Chondrocyte (in vitro differentiated cells): ENCODE results near the gene SRM. TPM values are rescaled to one million over a fixed set of nuclear protein-coding genes. Genes with fewer than 3 reads are reported as not detected.
"Not testable (repeated sequence)": the region's sequence is repeated elsewhere in the genome, so short reads cannot be mapped to it uniquely, and the experiment has no call there.

Source experiments
- DNase-seq: peaks from one replicate; pipeline ENCODE4 v3.0.0; 2021; ENCODE audit warnings: mixed read lengths, low spot score
- H3K27ac Mint-ChIP-seq: one replicate; pipeline ENCODE4 v1.8.0; 2021; ENCODE audit warnings: mild to moderate bottlenecking, moderate library complexity, mixed read lengths; ENCODE audit not compliant: unreplicated experiment
- H3K27me3 Mint-ChIP-seq: 2 replicates; pipeline ENCODE4 v1.8.0; 2021; ENCODE audit warnings: low read depth, mixed read lengths
- H3K36me3 Mint-ChIP-seq: 2 replicates; pipeline ENCODE4 v1.8.0; 2021; ENCODE audit warnings: low read depth, mixed read lengths
- H3K4me1 Mint-ChIP-seq: 2 replicates; pipeline ENCODE4 v1.8.0; 2021; ENCODE audit warnings: low read depth, mild to moderate bottlenecking, mixed read lengths
- H3K4me3 Mint-ChIP-seq: one replicate; pipeline ENCODE4 v1.8.0; 2021; ENCODE audit warnings: mild to moderate bottlenecking, moderate library complexity, mixed read lengths; ENCODE audit not compliant: unreplicated experiment
- H3K9me3 Mint-ChIP-seq: 2 replicates; pipeline ENCODE4 v1.8.0; 2021; ENCODE audit warnings: low read depth, mixed read lengths
- total RNA-seq: library from RNA; stranded (reverse); gene quantifications from 3 replicates; pipeline ENCODE4 v1.2.1, GENCODE V29; 2021
- TF ChIP-seq, protein P1 (sequence below): fragments of 200-600 bp; sonication (generic); IDR thresholded peaks from 2 replicates; pipeline ENCODE4 v1.5.0; 2021; ENCODE audit warnings: antibody characterized with exemption, mild to moderate bottlenecking, moderate library complexity

The SRM gene
- total RNA-seq, 1 donor from 2014 or later = 141 TPM

DNA sequence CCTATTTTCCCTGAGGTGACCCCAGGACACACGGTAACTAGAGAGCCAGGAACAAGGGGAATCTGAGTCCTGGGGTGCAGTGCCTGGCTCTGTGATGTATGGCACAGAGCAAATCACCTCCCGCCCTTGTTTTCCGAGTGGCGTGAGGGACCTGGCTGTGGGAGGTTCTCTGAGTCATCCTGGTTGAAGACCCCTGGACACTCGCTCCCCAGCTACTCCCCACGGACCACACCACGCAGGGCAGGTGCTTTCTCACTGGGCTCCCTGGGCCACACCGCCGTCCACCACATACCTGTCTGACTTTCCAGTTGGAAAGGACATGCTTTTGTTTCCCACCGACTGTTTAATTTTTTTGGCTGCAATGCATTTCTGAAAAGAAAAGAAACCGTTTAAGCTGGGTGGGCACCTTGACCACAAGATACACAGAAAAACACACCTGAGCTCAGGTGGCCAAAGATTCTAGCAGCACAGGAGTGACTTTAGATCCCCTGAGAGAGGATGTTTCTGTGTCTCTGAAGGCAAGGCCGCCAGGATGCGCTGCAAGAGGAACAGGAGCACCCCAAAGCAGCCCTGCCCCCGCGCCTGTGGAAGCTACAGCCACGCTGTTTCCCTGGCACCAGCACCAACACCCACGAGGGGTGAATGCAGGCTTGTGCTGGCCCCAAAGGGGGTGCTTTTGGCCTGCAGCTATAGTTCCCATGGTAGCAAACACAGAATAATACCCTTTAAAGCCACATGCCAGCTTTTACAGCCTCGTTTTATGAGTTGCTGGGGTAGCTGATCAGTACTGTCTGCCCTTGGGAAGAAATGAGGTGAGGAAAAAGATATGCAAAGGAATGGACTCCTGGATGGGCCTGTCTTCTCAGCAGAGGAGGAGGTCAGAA is 8.1 kb upstream of the SRM start:
- TF ChIP-seq, protein P1, sequence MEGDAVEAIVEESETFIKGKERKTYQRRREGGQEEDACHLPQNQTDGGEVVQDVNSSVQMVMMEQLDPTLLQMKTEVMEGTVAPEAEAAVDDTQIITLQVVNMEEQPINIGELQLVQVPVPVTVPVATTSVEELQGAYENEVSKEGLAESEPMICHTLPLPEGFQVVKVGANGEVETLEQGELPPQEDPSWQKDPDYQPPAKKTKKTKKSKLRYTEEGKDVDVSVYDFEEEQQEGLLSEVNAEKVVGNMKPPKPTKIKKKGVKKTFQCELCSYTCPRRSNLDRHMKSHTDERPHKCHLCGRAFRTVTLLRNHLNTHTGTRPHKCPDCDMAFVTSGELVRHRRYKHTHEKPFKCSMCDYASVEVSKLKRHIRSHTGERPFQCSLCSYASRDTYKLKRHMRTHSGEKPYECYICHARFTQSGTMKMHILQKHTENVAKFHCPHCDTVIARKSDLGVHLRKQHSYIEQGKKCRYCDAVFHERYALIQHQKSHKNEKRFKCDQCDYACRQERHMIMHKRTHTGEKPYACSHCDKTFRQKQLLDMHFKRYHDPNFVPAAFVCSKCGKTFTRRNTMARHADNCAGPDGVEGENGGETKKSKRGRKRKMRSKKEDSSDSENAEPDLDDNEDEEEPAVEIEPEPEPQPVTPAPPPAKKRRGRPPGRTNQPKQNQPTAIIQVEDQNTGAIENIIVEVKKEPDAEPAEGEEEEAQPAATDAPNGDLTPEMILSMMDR = no peak
- H3K27ac Mint-ChIP-seq = no peak overlapping the region
- no peaks in the 10 kb centered on the region for H3K4me1 Mint-ChIP-seq
- peak; percentile 70 for DNase-seq
- no peaks in the 10 kb centered on the region for H3K9me3 Mint-ChIP-seq
- no peaks in the 10 kb centered on the region for H3K27me3 Mint-ChIP-seq
- peaks cover 46% of the 10 kb centered on the region for H3K36me3 Mint-ChIP-seq
- H3K4me3 Mint-ChIP-seq = no peak overlapping the region

DNA sequence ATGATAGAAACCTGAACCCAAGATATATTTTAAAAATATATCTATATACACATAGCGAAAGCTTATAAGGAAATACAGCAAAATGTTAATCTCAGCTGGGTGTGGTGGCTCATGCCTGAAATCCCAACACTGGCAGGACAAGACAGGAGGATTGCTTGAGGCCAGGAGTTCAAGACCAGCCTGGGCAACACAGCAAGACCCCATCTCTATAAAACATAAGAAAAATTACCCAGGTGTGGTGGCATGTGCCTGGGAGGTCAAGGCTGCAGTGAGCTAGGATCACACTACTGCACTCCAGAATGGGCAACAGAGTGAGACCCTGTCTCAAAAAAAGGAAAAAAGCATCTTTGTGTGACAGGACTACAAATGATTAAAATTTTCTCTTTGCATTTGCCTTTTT is 6.0 kb upstream of the SRM start:
- peaks cover 10% of the 10 kb centered on the region for H3K4me1 Mint-ChIP-seq
- no peaks in the 10 kb centered on the region for H3K9me3 Mint-ChIP-seq
- peaks cover 36% of the 10 kb centered on the region for H3K36me3 Mint-ChIP-seq
- no peak overlapping the region for H3K4me3 Mint-ChIP-seq
- no peak for DNase-seq
- H3K27me3 Mint-ChIP-seq = no peaks in the 10 kb centered on the region
- H3K27ac Mint-ChIP-seq = no peak overlapping the region
- TF ChIP-seq, protein P1 = no peak

DNA sequence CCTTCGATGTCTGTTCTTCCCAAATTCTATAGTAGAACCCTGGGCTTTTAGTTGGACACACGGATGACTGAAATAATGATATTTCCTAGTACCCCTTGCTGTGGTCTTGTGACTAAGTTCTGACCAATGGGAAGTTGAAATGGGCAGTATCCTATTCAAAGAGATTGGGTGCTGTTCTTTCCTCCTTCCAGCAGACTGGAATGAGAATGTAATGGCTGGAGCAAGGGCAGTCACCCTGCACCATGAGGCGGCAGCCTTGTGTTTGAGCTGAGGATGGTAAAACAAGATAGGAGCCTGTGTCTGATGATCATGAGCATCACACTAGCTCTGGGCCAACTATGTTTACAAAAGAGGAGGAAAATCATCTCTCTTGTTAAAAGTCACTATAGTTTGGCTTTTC is 5.1 kb upstream of the SRM start:
- Mint-ChIP-seq H3K4me3 (no peak overlapping the region), H3K36me3 (peaks cover 31% of the 10 kb centered on the region), H3K27me3 (no peaks in the 10 kb centered on the region), H3K9me3 (no peaks in the 10 kb centered on the region), H3K4me1 (peaks cover 15% of the 10 kb centered on the region), H3K27ac (no peak overlapping the region)
- DNase-seq = no peak
- TF ChIP-seq, protein P1 = no peak

DNA sequence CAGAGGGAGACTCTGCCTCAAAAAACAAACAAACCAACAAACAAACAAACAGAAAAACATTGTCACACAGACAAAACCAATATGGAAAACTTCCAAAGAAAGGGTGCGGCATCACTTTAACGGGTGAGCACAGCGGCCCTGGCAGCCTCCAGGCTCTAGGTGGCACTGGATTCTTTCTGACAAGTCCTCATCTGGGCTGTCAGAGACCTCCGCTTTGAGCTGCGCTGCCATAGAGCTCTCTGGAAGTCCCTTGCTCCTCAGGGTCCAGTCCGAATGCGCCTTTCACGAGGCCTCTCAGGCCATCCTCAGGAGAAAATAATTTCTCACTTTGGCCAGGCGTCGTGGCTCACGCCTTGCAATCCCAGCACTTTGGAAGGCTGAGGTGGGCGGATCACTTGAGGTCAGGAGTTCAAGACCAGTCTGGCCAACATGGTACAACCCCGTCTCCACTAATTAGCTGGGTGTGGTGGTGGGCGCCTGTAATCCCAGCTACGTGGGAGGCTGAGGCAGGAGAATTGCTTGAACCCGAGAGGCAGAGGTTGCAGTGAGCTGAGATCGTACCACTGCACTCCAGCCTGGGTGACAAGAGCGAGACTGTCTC is 4.2 kb upstream of the SRM start:
- not testable (repeated sequence) for H3K27ac Mint-ChIP-seq, H3K27me3 Mint-ChIP-seq, DNase-seq, H3K9me3 Mint-ChIP-seq, H3K4me3 Mint-ChIP-seq
- Mint-ChIP-seq H3K4me1 (peaks cover 16% of the 10 kb centered on the region), H3K36me3 (peaks cover 29% of the 10 kb centered on the region)
- TF ChIP-seq, protein P1 = peak; percentile 33

DNA sequence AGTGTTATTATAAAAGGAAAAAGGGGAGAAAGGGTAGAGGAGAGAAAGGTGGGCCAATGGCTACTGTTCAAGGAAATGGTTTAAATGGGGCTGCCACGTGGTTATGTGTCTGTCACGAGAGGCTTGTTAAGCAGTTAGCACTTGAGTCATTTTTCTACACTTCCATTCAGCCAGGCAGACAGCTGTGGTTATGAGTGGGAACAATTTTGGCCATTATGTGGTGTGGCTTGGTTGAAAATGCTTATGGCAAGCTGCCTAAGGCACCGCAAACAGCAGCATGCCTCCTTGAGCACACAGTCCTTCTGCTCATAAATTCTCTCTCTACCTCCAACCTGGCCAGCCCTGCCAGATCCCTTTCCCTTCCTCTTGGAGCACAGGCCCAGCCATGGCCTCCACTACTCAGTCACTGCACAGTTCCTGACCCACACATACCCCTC is 3.2 kb upstream of the SRM start:
- peak overlapping the region; percentile 67 for H3K27ac Mint-ChIP-seq
- H3K36me3 Mint-ChIP-seq = peaks cover 24% of the 10 kb centered on the region
- no peaks in the 10 kb centered on the region for H3K9me3 Mint-ChIP-seq
- DNase-seq = no peak
- H3K4me1 Mint-ChIP-seq = peaks cover 25% of the 10 kb centered on the region
- no peak overlapping the region for H3K4me3 Mint-ChIP-seq
- TF ChIP-seq, protein P1 = no peak
- no peaks in the 10 kb centered on the region for H3K27me3 Mint-ChIP-seq
